HG03064 (cell line): ENCODE data around the gene ZFYVE28.

Source experiments
- ATAC-seq: cut with Tn5 transposase; IDR thresholded peaks from one replicate; pipeline ENCODE4 v1.9.1; 2021; ENCODE audit warnings: low read depth; ENCODE audit not compliant: unreplicated experiment

The ZFYVE28 gene

GRCh38 chr4:2371765-2372487 lies 46.5 kb downstream of the ZFYVE28 start:
- no peak for ATAC-seq

GRCh38 chr4:2370597-2371320 lies 47.7 kb downstream of the ZFYVE28 start:
- ATAC-seq = no peak

GRCh38 chr4:2368746-2369437 lies 49.6 kb downstream of the ZFYVE28 start:
- no peak for ATAC-seq

- no peak for ATAC-seq
These were observed 50.8 kb downstream of the ZFYVE28 start for GRCh38 chr4:2367626-2368025.

- no peak for ATAC-seq
These were observed 51.9 kb downstream of the ZFYVE28 start for GRCh38 chr4:2366252-2367192.

GRCh38 chr4:2365913-2366210 lies 52.6 kb downstream of the ZFYVE28 start:
- ATAC-seq = no peak

- no peak for ATAC-seq
These were observed 53.2 kb downstream of the ZFYVE28 start for GRCh38 chr4:2365054-2365912.

- no peak for ATAC-seq
These were observed 53.8 kb downstream of the ZFYVE28 start for GRCh38 chr4:2364654-2365053.

GRCh38 chr4:2363951-2364653 lies 54.3 kb downstream of the ZFYVE28 start:
- ATAC-seq = no peak

GRCh38 chr4:2363056-2363721 lies 55.3 kb downstream of the ZFYVE28 start:
- ATAC-seq = no peak

- ATAC-seq = no peak
These were observed 56.0 kb downstream of the ZFYVE28 start for GRCh38 chr4:2362266-2363055.

GRCh38 chr4:2361366-2362265 lies 56.8 kb downstream of the ZFYVE28 start:
- ATAC-seq = no peak

- no peak for ATAC-seq
These were observed 58.1 kb downstream of the ZFYVE28 start for GRCh38 chr4:2360396-2360730.

- no peak for ATAC-seq
These were observed 58.7 kb downstream of the ZFYVE28 start for GRCh38 chr4:2359591-2360395.

- no peak for ATAC-seq
These were observed 60.4 kb downstream of the ZFYVE28 start for GRCh38 chr4:2357821-2358745.
